Testis (tissue), 2 donors: ENCODE measurements around the gene MAP1LC3A.

Experiments used
- POLR2A ChIP-seq: fragments of 450-650 bp; IDR thresholded peaks from one replicate; pipeline ENCODE4 v1.6.1; 2017; ENCODE audit warnings: antibody characterized with exemption, mild to moderate bottlenecking, moderate library complexity
- TF ChIP-seq, protein P1 (sequence below), 3 experiments: fragments of 450-650 bp in 2 of 3; fragments of 200-600 bp in 1 of 3; sonication (generic) in 1 of 3; IDR thresholded peaks; one replicate each; pipeline ENCODE4 v1.5.1; 2016 to 2019; ENCODE audit warnings: antibody characterized with exemption in 3 of 3, mild to moderate bottlenecking in 2 of 3, moderate library complexity in 1 of 3

DNA sequence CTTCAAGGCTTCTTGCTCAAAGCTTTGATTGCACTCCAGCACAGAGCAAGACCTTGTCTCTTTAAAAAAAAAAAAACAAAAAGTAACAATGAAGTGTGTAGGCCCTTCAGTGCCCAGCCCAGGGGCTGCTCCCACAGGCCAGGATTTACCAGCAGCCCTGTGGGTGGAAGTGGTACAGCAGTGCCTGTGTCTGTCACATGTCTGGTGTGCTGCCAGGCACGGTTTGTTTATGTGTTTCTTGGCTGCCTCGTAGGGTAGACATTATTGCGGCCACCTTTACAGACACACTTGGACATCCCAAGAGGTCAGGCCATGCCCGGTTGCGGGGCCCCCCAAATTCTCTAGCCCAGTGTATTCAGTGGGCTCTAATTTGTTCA, 29.6 kb upstream of the MAP1LC3A start:
- TF ChIP-seq, protein P1, sequence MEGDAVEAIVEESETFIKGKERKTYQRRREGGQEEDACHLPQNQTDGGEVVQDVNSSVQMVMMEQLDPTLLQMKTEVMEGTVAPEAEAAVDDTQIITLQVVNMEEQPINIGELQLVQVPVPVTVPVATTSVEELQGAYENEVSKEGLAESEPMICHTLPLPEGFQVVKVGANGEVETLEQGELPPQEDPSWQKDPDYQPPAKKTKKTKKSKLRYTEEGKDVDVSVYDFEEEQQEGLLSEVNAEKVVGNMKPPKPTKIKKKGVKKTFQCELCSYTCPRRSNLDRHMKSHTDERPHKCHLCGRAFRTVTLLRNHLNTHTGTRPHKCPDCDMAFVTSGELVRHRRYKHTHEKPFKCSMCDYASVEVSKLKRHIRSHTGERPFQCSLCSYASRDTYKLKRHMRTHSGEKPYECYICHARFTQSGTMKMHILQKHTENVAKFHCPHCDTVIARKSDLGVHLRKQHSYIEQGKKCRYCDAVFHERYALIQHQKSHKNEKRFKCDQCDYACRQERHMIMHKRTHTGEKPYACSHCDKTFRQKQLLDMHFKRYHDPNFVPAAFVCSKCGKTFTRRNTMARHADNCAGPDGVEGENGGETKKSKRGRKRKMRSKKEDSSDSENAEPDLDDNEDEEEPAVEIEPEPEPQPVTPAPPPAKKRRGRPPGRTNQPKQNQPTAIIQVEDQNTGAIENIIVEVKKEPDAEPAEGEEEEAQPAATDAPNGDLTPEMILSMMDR (IDR thresholded peaks at IDR 0.05) = no peak
- TF ChIP-seq POLR2A = no peak
